Rectal smooth muscle tissue (tissue), 1 donor: ENCODE results near the gene MMS19.

Experiments used
- H3K27ac ChIP-seq: one replicate; pipeline ENCODE4 v1.7.0; 2013; ENCODE audit warnings: low read depth, low read length, inconsistent platforms
- H3K27me3 ChIP-seq: one replicate; pipeline ENCODE4 v1.7.0; 2013; ENCODE audit warnings: low read length; ENCODE audit not compliant: control insufficient read depth, insufficient read depth
- H3K36me3 ChIP-seq: one replicate; pipeline ENCODE4 v1.7.0; 2013; ENCODE audit warnings: low read length; ENCODE audit not compliant: control insufficient read depth, insufficient read depth
- H3K4me1 ChIP-seq: one replicate; pipeline ENCODE4 v1.7.0; 2013; ENCODE audit warnings: low read length; ENCODE audit not compliant: control insufficient read depth, insufficient read depth
- H3K4me3 ChIP-seq: one replicate; pipeline ENCODE4 v1.7.0; 2013; ENCODE audit warnings: low read length
- H3K9ac ChIP-seq: one replicate; pipeline ENCODE4 v1.7.0; 2013; ENCODE audit warnings: low read length

Gene MMS19, protein sequence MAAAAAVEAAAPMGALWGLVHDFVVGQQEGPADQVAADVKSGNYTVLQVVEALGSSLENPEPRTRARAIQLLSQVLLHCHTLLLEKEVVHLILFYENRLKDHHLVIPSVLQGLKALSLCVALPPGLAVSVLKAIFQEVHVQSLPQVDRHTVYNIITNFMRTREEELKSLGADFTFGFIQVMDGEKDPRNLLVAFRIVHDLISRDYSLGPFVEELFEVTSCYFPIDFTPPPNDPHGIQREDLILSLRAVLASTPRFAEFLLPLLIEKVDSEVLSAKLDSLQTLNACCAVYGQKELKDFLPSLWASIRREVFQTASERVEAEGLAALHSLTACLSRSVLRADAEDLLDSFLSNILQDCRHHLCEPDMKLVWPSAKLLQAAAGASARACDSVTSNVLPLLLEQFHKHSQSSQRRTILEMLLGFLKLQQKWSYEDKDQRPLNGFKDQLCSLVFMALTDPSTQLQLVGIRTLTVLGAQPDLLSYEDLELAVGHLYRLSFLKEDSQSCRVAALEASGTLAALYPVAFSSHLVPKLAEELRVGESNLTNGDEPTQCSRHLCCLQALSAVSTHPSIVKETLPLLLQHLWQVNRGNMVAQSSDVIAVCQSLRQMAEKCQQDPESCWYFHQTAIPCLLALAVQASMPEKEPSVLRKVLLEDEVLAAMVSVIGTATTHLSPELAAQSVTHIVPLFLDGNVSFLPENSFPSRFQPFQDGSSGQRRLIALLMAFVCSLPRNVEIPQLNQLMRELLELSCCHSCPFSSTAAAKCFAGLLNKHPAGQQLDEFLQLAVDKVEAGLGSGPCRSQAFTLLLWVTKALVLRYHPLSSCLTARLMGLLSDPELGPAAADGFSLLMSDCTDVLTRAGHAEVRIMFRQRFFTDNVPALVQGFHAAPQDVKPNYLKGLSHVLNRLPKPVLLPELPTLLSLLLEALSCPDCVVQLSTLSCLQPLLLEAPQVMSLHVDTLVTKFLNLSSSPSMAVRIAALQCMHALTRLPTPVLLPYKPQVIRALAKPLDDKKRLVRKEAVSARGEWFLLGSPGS

DNA sequence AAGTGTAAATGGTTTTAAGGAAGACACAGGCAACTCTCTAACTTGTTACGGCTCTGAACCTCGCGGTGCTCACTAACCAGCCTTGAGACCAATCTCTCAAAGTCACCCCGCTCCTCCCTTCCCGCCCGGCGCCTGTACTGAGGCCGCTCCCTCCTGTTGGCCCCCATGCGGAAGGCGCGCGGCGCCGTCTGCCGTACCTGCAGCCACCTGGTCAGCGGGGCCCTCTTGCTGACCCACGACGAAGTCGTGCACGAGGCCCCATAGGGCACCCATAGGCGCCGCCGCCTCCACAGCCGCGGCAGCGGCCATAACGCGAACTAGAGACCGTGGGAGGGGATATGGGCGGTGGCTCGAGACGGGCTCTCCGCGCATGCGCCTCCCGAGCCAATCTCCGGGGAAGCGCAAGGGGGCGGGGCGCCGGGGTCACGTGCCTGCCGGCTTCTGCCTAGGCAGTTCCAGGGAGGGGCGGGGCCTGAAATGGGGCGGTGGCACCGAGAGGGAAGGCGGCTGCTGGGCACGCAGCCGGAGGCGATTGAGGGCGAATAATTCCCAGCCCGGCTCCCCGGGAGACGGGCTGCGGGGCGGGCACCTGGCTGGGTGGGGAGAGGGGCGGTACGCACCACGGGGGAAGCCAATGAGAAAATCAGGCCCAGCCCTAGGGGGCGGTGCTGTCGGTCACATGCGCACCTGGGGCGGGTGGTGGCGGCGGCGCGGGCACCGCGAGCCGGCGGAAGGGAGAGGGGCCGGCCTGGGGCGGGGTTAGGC lies at the start of gene MMS19:
MMS19 (minus strand) TSS at position 347 of the 765 bp plus-strand sequence; CDS start at position 309, 38 bp downstream.
- peaks cover 15% of the 10 kb centered on the region for H3K4me1 ChIP-seq
- H3K27ac ChIP-seq: peak within 1 kb of the TSS; percentile 93
- peaks cover 4% of the 10 kb centered on the region for H3K27me3 ChIP-seq
- H3K36me3 ChIP-seq: no peaks in the 10 kb centered on the region
- H3K9ac ChIP-seq: peak within 1 kb of the TSS; percentile 80
- H3K4me3 ChIP-seq: peak within 1 kb of the TSS; percentile 100

DNA sequence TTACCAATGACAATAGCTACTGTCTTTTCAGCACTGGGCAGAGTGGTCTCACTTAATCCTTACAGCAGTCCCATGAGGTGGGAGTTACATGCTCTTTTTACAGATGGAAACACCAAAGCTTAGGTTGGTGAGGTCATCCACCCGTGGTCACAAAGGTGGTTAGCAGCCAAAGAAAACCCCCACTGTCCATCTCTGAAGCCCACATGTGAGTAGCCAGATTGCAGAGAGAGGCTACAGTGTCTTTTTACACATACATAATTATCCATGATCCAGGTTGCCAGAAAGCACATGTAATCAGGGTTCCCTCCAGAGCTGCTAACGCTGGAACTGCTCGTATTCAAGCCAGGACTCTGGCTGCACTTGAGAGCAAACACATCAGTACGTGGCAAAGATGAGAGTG lies 49.7 kb upstream of the MMS19 start:
- no peaks in the 10 kb centered on the region for H3K27me3 ChIP-seq
- H3K4me1 ChIP-seq: peaks cover 7% of the 10 kb centered on the region
- H3K36me3 ChIP-seq: no peaks in the 10 kb centered on the region
- H3K4me3 ChIP-seq: no peak overlapping the region
- no peak overlapping the region for H3K9ac ChIP-seq
- no peak overlapping the region for H3K27ac ChIP-seq

DNA sequence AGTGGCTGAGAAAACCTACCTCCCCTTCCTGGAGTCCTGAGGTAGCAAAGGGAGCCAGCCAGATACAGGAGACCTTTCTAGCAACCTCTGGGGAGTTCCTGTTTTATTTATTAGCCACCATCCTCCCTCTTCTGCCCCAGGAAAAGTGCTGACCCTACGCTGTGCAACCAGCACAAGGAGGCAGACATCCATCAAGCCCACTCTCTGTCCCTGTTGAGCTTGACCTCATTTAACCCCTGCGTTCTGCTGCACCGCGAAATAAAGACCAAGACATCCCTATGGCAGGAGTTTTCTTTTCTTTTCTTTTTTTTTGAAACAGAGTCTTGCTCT lies 49.0 kb upstream of the MMS19 start:
- Histone ChIP-seq H3K27me3 (no peaks in the 10 kb centered on the region), H3K4me3 (no peak overlapping the region), H3K36me3 (no peaks in the 10 kb centered on the region), H3K9ac (no peak overlapping the region), H3K4me1 (peaks cover 13% of the 10 kb centered on the region), H3K27ac (no peak overlapping the region)

DNA sequence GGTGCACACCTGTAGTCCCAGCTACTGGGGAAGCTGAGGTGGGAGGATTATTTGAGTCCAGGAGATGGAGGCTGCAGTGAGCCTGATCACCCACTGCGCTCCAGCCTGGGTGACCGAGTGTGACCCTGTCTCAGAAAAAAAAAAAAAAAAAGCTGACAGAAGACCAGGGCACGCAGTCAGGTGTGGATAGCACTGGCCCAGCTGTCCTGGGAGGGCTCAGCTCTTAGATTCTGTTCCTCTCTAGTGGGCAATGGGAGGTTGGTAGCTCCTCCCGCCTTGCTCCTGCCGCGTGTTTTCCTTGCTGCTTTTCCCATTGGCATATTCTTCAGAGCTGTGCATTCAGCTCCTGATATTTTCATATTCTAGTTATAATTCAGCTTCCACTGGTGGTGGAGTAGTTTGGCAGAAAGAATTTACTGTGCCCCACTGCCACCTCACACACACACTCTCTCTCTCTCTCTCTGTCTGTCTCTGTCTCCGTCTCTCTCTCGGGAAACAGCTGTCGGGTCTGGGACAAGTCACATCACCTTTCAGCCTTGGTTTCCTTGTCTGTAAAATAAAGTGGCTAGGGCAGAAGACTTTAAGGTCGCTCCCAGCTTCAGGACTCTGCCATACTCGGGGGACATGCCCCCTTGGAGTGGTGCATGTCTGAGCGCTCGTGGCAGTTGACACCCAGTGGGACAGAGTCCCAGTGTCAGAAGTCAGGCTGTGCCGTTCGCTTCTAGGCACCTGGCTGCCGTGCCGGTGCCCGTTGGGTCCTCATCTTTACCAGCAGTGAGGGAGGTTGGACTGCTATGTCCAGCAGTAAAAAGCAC lies 48.4 kb upstream of the MMS19 start:
- H3K36me3 ChIP-seq: no peaks in the 10 kb centered on the region
- no peaks in the 10 kb centered on the region for H3K27me3 ChIP-seq
- H3K9ac ChIP-seq: no peak overlapping the region
- H3K27ac ChIP-seq: no peak overlapping the region
- H3K4me1 ChIP-seq: peaks cover 13% of the 10 kb centered on the region
- no peak overlapping the region for H3K4me3 ChIP-seq

DNA sequence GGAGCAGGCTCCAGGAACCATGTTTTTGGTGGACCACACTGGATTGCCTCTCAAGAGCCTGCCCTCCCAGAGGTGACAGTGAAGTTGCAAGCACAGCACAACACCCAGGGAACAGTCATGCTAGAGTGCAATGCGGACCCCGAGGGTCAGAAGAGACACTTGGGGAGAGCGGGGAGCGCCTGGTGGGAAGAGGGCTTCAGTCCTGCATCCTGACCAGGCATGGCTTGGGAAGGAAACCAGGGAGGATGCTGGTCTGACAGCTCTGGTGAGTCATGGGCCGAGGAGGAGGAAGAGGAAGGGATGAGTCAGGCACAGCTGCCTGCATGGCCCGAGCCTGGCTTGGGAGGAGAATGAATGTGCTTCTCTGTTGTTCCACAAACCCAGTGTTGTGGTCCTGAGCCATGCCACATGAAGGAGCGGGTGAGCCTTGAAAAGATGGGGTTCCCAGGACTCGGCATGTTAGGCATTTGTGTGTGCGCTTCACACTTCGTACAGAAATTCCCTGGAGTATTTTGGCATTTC lies 44.9 kb upstream of the MMS19 start:
- Histone ChIP-seq H3K4me3 (no peak overlapping the region), H3K36me3 (no peaks in the 10 kb centered on the region), H3K9ac (no peak overlapping the region), H3K27me3 (no peaks in the 10 kb centered on the region), H3K27ac (peak overlapping the region; percentile 70), H3K4me1 (peaks cover 13% of the 10 kb centered on the region)

DNA sequence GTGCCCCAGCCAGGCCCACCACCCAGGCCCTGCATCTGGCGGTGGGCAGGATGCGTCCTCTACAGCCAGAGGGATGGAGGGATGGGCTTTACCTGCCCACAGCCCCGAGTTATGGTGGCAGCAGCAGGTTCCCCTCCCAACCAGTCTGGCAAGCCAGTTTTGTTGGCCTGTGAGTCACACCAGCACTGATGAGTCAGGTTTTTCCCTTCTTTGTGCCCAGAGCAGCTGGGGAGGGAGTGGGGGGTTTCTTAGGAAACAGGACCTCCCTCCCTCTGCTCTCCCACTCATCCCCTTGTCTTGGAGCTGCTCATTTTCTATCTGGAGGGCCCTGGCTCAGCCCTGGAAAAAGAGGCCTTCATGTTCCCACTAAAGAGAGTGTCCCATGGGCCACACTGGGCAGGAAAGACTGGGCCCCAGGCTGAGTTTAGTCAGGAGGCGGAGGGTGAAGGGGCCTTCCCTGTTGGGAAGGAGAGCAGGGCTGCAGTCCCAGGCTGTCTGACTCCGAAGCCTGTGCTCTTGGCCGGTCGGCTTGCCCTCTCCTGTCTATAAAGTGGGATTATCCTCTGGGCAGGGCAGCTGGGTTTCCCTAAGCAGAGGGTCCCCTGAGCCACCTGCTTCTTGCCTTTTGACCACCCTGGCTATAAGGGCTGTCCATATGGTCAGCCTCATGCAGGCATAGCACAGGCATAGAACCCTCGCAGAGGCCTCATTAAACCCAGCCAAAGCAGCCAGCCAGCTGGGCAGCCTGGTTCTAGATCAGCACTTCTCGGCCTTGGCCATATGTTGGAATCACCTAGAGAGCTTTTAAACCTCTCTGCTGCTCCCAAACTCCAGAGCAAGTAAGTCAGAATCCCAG lies 44.2 kb upstream of the MMS19 start:
- Histone ChIP-seq H3K9ac (no peak overlapping the region), H3K27ac (peak overlapping the region; percentile 70), H3K4me1 (peaks cover 13% of the 10 kb centered on the region), H3K27me3 (no peaks in the 10 kb centered on the region), H3K4me3 (no peak overlapping the region), H3K36me3 (no peaks in the 10 kb centered on the region)

DNA sequence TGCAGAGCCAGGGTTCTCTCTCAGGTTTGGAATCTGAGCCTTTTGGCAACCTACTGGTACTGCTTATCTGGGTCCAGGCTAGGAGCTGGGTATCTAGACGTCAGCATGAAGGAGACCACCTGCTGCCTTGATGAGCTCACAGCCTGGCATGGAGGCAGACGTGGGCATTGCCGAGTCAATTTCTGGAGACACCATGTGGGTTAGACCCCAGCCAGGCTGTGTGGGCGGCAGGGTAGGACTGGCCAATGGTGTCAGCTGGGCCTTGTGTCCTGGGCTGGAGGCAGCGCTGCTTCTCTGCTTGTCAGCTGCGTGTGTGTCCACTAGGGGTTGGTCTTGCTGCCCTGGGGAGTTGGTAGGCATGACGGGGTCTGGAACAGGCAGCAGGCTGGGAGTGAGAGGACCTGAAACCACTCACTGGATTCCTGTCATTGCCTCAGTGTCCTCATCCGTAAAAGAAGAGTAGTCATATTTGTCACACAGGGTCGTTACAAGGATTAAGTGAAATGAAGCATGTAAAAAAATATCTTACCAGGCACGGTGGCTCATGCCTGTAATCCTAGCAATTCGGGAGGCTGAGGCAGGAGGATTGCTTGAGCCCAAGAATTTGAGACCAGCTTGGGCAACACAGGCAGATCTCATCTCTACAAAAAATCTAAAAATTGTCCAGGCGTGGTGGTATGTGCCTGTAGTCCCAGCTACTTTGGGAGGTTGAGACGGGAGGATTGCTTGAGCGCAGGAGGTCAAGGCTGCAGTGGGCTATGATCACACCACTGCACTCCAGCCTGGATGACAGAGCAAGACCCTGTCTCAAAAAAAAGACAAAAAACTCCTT lies 42.7 kb upstream of the MMS19 start:
- no peaks in the 10 kb centered on the region for H3K36me3 ChIP-seq
- H3K4me1 ChIP-seq: peaks cover 13% of the 10 kb centered on the region
- no peak overlapping the region for H3K9ac ChIP-seq
- no peaks in the 10 kb centered on the region for H3K27me3 ChIP-seq
- H3K27ac ChIP-seq: no peak overlapping the region
- no peak overlapping the region for H3K4me3 ChIP-seq

DNA sequence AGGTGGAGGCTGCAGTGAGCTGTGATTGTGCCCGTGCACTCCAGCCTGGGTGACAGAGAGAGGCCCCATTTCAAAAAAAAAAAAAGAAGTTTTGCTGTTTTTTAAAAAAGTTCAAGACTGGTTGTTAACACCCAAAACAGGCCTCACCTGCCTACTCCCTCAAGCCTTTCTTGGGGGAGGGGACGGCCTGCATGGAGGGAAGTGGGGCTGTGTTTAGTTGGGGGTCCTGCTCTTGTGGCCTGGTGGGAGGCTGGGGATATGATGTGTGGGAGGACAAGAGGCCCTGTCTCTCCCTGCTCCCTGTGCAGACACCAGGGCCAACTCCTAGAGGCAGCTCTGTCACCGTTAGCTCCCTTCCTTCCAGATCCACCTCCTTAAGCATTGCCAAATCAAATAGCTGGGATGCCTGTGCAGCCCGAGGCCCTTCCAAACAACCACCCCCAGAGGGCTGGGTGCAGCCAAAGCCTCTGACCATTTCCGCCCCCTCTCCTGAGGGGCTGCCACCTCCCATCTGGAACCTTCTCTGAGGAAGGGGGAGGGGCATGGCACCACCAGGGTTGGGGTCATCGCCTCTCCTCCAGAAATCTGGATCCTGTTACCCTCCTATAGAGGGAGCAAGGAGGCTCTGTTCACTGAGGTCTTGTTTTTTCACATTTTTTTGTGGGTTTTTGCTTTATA lies 41.4 kb upstream of the MMS19 start:
- peak overlapping the region; percentile 3 for H3K27ac ChIP-seq

DNA sequence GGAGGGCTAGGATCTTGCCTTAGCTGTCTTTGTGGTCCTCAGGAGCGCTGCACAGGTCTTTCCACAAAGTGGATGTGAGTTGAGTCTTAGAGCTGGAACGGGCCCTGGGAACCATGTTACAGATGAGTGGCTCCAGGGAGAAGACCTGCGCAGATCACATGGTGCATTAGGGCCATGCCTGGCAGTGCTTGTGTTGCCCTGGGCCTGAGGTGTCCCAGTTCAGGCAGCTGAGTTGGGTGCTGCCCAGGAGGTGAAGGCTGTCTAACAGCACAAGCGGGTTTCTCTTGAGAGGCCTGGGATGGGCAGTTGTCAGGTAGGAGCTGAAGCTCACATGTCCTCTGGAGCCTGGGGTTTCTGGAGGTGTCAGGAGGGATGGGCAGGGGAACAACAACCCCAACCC lies 40.6 kb upstream of the MMS19 start:
- H3K4me1 ChIP-seq: peaks cover 13% of the 10 kb centered on the region
- no peak overlapping the region for H3K4me3 ChIP-seq
- no peaks in the 10 kb centered on the region for H3K27me3 ChIP-seq
- H3K36me3 ChIP-seq: no peaks in the 10 kb centered on the region
- H3K9ac ChIP-seq: no peak overlapping the region
- H3K27ac ChIP-seq: no peak overlapping the region

More for the DNA sequence above, 41.4 kb upstream of the MMS19 start:
- no peak overlapping the region for H3K9ac ChIP-seq
- H3K4me1 ChIP-seq: peaks cover 13% of the 10 kb centered on the region
- H3K36me3 ChIP-seq: no peaks in the 10 kb centered on the region
- no peaks in the 10 kb centered on the region for H3K27me3 ChIP-seq
- H3K4me3 ChIP-seq: no peak overlapping the region

DNA sequence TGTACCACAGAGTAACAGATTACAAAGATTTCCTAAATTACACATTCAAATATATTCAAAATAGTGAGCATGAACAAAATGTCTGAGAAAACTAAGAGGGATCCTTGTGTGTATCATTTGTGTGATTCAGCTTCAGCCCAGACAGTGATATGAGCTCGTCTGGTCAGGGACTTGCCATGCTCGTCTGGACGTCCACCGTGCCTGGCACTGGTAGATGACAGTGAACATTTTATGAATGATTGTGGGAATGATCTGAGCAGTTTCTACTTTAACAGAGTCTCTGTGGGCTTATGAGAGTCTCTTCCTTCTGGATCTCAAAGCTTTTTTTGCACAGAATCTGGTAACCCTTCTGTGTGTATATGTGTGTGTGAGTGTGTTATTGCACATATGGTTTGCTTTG lies 40.2 kb upstream of the MMS19 start:
- H3K36me3 ChIP-seq: no peaks in the 10 kb centered on the region
- no peak overlapping the region for H3K4me3 ChIP-seq
- no peaks in the 10 kb centered on the region for H3K27me3 ChIP-seq
- no peak overlapping the region for H3K27ac ChIP-seq
- H3K4me1 ChIP-seq: peaks cover 9% of the 10 kb centered on the region
- no peak overlapping the region for H3K9ac ChIP-seq
